Measurements from ENCODE around the gene C6orf120.

Gene C6orf120

GRCh38 chr6:169659820-169660610, 41.9 kb upstream of the C6orf120 start:
- TF ChIP-seq CTCF (IDR thresholded peaks at IDR 0.05; ENCODE audit: low read depth, low read length, missing control alignments): no peak
- H3K4me3 ChIP-seq (replicated peaks; ENCODE audit: low read depth, low read length): no peak overlapping the region
- DNase-seq (ENCODE audit: extremely low read depth, low read depth): no peak

GRCh38 chr6:169660751-169661390, 41.1 kb upstream of the C6orf120 start:
- no peak for TF ChIP-seq CTCF (IDR thresholded peaks at IDR 0.05; ENCODE audit: low read depth, low read length, missing control alignments)
- no peak overlapping the region for H3K4me3 ChIP-seq (replicated peaks; ENCODE audit: low read depth, low read length)
- DNase-seq (ENCODE audit: extremely low read depth, low read depth): no peak

GRCh38 chr6:169661391-169661756, 40.6 kb upstream of the C6orf120 start:
- no peak for DNase-seq (ENCODE audit: extremely low read depth, low read depth)

GRCh38 chr6:169663468-169663867, 38.5 kb upstream of the C6orf120 start:
- no peak overlapping the region for H3K4me3 ChIP-seq (replicated peaks; ENCODE audit: low read depth, low read length)
- no peak for TF ChIP-seq CTCF (IDR thresholded peaks at IDR 0.05; ENCODE audit: low read depth, low read length, missing control alignments)
- no peak for DNase-seq (ENCODE audit: extremely low read depth, low read depth)

More at GRCh38 chr6:169661391-169661756, 40.6 kb upstream of the C6orf120 start:
- no peak for TF ChIP-seq CTCF (IDR thresholded peaks at IDR 0.05; ENCODE audit: low read depth, low read length, missing control alignments)
- H3K4me3 ChIP-seq (replicated peaks; ENCODE audit: low read depth, low read length): no peak overlapping the region

- TF ChIP-seq CTCF (IDR thresholded peaks at IDR 0.05; ENCODE audit: low read depth, low read length, missing control alignments): no peak
- H3K4me3 ChIP-seq (replicated peaks; ENCODE audit: low read depth, low read length): no peak overlapping the region
- DNase-seq (ENCODE audit: extremely low read depth, low read depth): no peak
Measured at GRCh38 chr6:169664227-169664626, 37.7 kb upstream of the C6orf120 start.

GRCh38 chr6:169665289-169665688, 36.6 kb upstream of the C6orf120 start:
- no peak for DNase-seq (ENCODE audit: extremely low read depth, low read depth)
- TF ChIP-seq CTCF (IDR thresholded peaks at IDR 0.05; ENCODE audit: low read depth, low read length, missing control alignments): no peak

More at GRCh38 chr6:169665289-169665688, 36.6 kb upstream of the C6orf120 start:
- no peak overlapping the region for H3K4me3 ChIP-seq (replicated peaks; ENCODE audit: low read depth, low read length)
